HTERT RPE-1 (cell line): ENCODE measurements around the gene CABP4.

ENCODE experiments used
- in situ Hi-C: fragments of 300-500 bp; cut with MboI; formaldehyde crosslinking; loops from 4 replicates; pipeline ENCODE4 v1.14.3; 2020; ENCODE audit warnings: low sequenced_read_pairs

The CABP4 gene

DNA sequence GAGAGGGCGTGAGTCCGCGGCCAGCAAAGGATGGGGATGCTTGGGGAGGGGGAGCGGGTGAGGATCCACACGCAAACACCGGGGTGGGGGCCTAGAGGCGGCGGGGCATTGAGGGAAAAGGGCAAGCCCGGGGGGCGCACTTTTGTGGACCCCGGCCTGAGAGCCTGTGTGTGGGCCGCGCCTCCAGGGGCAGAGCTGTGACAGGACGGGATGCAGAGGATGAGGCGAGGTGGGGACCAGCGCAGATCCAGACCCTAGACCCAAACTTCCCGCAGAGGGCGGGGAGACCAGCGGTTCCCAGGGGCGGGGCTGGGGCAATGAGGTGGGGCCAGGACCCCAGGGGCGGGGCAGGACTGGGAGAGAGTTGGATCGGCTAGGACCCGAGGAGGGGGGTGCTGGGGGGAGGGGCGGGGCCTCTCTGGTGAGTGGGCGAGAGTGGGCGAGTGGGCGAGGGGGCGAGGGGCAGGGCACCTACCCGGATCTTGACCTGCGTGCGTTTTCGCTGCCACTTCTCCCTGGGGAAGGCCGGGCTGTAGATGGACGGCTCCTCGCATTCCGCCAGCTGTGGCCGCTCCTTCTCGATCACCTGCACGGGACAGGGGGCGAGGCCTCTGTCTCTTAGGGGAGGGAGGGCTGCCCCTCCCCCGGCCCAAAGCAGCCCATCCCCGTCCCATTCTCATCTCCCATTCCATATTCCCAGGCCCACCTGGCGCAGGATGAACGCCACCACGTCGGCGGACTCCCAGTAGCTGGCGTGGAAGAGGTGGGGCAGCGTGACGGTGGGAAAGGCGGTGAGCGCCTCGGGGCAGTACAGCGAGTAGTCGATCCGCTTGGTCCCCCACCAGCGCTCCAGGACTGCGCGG lies 39.4 kb downstream of the CABP4 start:
- in situ Hi-C loops: no loop called here

DNA sequence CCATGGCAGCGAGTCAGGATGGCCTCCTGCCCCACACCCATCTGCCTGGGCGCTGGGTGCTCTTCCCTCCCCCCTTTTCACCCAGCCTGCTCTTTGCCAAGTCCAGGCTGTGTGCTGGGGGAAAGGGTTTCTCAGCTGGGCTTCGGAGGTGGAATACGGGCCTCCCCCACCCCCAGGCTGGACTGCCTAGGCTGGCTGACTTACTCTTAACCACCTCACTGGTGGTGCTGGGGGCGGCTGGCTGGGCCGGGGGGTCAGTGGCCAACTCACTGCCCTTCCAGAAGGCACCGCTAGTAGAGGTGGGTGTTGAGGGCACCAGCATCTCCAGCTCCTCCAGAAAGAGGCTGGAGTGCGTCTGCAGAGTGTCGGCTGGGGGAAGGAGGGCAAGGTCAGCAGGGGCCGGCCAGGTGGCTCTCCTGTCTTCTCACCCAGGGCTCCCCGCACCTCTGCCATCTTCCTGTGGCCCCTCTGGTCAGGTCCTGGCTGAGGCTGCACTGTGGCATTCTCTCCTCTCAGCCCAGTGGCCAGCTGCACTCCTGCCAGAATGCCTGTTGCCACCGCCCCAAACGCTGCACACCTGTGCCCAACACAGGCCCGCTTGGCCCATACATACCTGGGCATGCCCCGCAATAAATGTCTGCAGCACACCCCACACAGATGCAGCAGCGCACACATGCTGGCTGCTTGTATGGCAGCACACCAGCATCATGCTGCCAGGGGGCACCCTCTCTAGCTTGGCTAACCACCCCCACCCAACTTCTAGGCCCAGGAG lies 40.3 kb downstream of the CABP4 start:
- in situ Hi-C loops: no loop called here

DNA sequence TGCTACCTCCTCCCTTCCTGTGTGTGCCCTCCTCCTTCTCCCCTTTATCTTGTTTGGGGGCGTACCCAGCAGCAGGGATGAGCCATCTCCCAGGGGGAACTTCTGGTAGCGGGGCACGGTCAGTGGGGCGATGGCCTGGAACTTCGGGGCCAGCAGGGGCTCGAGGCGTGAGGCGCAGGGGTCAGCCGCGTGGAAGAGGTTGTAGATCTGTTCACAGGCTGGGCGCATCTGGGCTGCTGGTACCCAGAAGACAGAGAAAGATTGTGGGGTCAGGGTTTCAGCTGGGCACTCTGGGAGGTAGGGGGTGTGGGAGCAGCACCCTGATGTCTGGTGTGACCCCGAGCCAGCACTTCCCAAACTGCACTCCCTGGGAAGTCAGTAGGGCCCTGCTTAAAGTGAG lies 41.0 kb downstream of the CABP4 start:
- in situ Hi-C loops: no loop called here

DNA sequence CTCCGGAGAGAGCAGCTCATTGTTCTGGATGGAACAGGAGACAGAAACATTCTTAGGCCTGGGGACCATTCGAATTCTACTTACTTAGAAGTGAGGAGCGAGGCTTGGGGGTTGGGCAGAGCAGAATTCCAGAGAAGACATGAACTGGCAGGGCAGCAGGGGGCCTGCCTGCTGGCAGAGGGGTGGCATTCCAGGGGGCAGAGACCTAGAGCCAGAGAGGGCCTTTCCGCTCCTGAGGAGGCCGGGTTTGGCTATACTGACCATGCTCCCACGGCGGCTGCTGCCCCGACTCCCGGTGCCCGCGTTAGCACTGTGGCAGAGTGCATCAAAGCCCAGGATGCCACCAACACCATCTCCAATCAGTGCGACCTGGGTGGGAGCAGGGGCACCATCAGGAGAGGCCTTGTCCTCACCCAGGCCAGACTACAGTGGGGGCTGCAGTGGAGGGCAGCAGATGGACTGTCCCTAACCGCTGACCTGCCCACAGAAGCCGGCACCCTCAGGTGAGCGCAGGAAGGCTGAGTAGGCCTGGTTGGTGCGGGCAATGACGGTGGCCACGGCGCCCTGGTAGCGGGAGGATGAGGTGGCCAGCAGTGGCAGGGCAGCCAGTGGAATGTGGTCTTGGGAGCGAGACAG lies 42.6 kb downstream of the CABP4 start:
- in situ Hi-C loops: no loop called here

DNA sequence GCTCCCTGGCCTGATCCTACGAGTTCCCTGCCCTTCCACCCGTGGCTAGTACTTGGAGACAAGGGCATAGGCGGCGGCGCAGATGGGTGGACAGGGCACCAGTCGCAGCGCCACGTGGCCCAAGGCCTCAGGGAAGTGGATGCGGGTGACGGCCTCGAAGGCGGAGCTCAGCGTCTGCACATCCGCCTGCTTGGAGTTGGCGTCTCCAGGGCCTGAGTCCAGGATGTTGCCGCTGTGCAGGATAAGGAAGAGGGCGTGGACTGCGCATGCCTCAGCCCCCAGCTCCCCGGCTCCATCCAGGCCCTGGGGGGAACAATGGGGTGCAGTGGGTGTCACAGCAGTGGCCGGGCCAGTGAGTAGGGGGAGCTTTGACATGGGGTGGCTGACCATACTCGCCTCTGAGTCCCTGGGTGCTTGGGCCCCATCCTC lies 43.4 kb downstream of the CABP4 start:
- in situ Hi-C loops: no loop called here

DNA sequence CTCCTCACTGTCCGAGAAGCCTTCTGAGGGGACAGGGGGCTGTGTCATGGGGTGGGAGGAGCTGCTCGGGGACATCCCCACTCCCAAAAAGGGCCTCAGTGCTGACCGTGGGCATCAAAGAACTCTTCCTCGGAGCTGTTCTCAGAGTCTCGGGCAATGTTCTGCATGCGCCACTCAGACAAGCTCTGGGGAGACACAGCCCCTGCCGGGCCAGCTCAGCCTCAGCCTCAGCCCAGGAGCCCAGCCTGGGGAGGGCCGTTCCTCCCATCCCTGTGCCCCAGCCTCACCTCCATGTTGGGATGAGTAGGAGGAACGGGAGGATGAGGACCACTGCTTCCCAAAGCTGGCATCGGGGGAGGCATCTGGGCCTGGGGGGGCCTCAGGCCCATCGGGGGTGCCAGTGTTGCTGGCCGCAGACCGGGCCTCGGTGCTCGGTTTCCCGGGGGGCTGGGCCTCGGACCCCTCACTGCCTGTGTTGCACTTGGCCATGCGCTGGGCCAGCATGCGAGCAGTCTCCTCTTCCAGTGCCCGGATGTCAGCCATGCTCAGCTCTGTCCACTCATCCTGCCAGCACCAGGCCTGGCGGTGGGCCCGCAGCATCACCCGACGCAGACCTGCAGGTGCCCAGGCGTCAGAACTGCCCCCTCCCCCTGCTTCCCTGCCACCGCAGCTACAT lies 44.8 kb downstream of the CABP4 start:
- in situ Hi-C loops: no loop called here

DNA sequence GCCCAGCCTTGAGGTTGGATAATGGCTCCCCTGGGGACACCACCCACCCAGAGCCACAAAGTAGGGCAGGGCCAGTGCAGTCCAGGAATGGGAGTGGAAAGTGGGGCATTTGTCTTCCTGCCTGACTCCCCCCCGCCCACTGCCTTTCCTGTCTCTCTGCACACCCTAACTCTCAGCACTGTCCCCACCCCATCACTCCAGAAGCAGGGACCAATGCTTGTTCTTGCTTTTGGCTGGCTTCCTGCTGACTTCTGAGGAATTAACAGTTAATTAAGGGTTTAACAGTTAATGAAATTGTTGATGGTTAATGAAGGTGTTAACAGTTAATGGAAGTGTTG lies 45.3 kb downstream of the CABP4 start:
- in situ Hi-C loops: no loop called here

DNA sequence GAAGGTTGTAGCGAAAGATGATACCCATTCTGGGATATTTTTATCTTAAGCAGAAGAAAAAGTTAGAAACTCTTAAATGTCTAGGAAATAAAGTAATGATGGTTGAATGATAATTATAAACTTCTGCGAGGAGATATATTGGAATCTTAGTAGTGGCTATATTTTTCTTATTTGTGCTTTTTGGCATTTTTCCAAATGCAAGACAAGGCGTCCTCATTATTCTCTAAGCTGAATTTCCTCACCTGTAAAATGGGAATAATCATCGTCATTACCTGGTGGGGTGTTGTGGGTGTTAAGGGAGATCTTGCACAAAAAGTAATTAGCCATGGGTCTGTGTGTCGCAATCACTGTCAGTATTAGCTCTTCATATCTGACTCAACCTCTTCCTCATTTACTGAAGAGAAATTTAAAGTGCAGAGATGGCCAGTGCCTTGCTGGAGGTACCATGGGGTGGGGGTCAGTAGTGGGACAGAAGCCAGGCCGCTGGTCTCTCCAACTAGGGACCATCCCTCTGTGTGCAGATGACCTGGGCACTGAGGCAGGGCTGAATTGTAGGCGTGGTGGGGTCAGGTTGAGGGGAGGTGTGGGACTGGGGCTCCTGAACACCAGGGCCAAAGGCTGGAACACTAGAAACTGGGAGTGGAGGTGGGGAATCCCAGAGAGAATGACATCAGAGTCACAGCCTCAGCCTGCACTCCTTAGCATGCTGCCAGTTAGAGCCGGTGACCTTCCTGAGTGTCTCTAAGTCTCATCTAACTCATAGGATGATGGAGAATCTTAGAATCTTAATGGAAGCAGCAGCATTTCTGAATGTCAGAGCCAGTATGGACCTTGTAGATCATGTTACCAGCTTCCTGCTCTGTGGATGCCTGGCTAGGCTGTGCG lies 45.9 kb downstream of the CABP4 start:
- in situ Hi-C loops: no loop called here

DNA sequence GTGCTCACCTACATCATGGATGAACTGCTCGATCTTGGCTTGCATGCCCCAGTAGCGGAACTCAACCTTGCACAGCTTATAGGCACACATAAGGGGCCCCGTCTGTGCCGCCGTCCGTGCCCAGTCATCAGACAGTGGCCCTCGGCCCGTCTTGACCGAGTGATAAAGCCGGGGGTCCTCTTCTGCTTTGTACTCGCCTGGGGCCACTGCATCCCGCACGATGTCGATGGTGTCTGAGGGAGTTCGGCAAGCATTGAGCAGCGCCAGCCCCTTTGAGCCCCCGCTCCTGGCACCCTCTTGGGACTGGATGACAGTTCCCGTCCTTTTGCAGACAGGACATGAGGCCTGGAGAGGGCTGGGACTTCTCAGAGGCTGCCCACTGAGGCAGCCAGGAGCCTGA lies 46.7 kb downstream of the CABP4 start:
- in situ Hi-C loops: no loop called here

DNA sequence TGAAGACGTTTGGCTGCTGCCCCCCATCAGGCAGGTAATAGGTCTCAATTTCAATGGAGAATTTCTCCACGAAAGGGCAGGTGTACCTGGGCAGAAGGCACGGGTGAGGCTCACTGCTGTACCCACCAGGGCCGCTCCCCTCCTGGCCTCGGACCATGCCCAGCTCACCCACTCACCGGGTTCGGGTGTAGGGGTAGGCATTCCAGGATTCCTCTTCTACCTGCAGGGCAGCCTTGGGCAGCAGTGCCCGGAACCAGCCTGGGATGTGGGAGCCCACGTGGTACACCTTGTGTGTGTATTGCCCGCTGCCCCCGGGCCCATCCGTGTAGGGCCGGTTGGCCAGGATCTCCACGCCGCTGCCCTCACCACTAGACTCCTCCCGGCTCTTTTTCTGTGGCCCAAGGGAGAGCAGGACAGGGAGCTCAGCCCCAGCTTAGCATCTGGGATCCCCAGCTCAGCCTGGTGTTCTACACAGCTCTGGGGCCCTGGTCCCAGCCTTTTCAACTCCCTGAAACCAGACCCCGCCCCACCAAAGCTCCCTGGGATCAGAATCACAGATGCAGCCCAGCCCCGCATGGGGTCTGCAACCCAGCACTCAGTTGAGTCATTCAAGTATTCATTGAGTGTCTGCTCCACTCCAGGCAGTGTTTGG lies 47.3 kb downstream of the CABP4 start:
- in situ Hi-C loops: no loop called here

DNA sequence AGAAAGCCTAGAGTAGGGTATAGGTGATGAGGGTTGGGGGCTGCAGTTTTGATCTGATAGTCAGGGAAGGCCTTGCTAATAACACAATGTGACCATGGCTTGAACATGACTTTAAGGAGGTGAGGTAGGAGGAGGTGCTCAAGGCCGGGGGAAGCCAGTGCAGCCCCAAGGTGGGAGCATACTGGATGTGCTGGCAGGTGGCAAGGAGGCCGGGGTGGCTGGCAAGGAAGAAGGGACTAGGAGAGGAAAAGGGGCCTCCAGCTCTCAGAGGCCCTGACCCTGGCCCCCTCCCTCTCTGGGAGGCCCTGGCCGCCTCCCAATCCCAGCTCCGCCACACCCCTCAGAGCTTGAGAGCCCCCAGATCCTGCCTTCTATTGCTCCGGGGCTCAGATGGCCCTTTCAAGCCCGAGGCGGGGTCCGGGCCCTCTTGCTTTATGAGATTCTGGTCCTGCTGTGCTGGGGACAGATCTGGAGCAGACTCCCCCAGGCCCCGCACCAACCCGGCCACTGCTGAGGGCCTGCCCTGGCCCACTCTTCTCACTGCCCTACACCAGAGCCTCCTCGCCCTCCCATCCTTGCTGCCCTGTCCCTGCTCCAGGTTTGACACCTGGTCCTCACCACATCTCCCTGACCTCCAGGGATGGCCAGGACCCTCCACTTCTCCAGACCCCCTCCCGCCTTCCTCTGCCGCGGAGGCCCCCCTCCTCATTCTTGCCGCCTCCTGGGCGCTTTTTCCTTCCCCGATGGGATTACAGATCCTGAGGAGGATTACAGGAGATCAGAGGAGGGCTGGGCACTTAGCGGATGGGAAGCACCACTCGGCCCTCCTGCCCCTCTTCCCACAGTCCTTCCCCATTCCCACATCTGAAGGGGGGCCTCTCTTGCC lies 48.2 kb downstream of the CABP4 start:
- in situ Hi-C loops: no loop called here

DNA sequence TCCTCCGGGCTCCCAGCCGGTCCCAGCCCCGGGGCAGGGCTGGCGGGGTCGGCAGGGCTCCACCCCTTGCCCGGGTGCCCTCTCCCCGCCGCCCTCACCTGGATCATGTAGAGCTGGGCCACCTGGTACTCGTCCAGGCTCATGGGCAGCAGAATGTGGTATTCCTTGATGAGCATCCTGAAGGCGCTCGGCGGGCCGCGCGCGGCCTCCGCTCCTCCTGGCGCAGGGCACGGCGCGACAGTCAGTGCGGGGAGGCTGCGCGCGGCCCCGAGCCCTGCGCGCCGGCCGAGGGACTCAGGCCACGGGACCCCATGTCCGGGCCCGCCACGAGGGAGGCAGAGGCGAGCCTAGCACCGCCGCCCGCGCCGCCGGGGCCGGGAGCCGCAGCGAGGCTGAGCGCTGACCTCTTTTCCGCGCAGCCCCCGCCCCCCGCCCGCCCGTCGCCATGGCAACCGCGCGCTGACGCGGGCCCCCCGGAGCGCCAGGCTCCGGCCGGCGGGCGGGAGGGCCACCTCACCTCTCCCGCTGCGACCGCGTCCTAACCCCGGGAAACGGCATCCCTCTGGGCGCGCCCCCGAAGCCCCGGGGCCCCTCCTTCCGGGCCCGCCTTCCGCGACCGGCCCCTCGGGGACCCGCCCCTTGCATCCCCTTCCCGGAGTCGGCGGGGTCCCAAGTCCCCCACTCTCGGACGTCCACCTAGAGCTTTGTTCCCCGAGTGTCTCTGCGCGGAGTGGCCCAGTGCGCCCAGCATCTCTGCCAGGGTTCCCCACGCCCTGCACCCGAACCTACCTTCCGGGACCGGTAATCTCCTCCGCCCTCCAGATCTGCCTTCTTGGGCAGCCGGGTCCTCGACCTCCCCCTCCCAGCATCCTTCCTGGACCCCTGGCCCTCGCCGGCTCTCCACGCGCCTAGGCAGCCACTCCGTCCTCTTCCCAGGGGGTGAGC lies 49.1 kb downstream of the CABP4 start:
- in situ Hi-C loops: no loop called here

DNA sequence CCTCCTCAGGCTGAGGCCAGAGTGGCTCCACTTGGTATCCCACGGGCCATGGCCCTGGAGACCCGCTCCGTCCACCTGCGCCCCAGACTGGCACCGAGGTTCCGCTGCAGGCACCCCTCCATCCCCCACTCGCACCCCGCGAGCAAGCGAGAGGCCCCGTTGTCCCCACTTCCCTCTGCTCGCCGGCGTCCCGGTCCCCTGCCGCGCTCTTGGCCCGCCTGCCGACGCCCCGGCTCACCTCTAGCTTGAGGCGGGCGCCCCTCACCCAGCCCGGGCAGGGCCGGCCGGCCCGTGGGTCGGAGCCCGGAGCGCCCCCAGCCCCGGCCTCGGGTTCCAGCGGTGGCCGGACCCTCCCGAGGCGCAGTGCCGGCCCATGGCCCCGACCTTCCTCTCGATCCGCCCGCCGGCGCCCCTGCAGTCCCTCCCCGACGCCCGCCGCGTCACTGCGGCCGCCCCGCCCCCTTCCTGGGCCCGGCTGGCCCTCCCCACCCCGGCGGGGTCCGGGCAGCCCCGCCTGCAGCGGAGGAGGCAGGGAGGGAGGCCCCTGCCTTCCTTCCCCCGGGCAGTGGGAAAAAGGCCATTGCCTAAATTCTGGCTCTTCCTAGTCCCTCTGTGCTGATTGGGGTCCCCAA lies 49.9 kb downstream of the CABP4 start, which contains the start of gene PITPNM1:
PITPNM1 (minus strand) TSS at position 414 of the 632 bp plus-strand sequence. CDS start 1,183 bp downstream, outside the sequence.
- in situ Hi-C loops: no loop called here

DNA sequence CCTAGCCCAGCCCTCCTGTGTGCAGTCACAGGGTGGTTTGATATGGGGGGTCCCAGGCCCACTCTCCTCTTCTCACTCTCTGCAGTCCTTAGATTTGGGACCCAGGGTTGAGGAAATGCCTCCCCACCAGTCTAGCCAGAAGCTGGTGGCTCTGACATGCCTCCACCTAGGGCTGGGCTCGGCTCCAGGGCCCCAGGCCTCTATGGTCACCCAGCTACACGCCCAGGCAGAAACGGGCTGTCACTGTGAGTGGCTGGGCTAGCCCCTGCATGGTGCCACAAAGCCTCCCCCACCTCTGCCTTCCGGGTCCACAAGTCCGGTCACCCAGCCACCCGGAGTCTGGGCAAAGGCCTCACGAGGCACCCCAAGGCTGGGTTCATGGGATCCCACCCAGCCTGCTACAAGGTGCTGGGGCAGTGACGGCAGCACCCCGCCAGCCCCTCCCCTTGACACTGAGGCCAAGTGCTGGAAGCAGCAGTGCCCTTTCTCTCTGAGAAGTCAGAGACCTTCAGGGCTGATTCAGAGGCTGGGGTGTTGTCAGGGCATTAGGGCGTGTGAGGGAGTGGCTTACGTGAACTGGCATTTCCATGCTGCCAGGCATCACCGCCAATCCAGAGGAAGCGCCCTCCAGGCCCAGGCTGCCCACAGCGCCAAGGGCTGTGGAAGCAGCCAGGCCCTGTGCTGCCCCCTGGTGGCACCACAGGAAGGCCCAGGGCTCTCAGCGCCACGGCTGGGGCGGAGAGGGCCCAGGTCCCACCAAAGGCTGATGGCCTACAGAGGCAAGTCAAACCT lies 50.6 kb downstream of the CABP4 start:
- in situ Hi-C loops: no loop called here

DNA sequence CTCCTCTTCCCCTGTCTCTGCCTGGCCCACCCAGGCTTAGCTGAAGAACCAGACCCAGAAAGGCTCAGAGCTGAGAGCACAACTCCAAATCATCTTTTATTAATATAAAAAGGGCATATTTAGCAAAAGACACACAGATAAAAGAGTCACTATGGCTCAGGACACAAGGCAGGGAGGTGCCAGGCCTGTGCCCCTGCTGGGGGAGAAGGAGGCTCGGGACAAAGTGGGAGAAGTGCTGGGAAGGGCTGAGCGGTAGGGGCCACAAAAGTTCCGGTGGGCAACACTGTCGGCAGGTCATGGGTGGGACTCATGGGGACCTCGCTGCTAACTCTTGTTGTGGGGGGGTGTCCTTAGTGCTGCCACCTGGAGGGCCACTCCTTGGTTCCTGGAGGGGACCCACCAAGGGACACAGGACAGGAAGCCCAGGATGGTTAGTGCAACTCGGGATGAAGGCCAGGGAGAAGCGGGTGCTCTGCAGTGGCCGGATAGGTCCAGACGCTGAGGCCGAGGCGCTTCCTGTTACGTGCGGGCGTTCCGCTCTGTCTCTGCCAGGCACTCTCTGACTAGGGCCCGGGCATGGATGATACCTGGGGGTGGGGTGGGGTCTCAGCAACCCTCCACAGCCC lies 51.4 kb downstream of the CABP4 start:
- in situ Hi-C loops: no loop called here
